H1 (cell line): Measurements from ENCODE around the gene NKAIN4. TPM values are rescaled to one million over a fixed set of nuclear protein-coding genes. Genes with fewer than 3 reads are reported as not detected.

Experiments
- CTCF ChIA-PET: fragments of 300-600 bp; sonication (Branson Sonifier 250); formaldehyde crosslinking; loops from one replicate; lab custom pipeline; 2021; ENCODE audit not compliant: partially characterized antibody; lab: Charles Lee
- POLR2A ChIA-PET: fragments of 300-600 bp; sonication (Branson Sonifier 250); formaldehyde crosslinking; loops from one replicate; lab custom pipeline; 2021; ENCODE audit warnings: inconsistent platforms; ENCODE audit not compliant: partially characterized antibody; lab: Charles Lee
- DNase-seq, 2 experiments: peaks; one replicate each; pipeline versions ENCODE4 v3.0.0 to v3.0.0-alpha.2; 2010 to 2022; ENCODE audit warnings: low spot score in 2 of 2, low read depth in 1 of 2, mixed read lengths in 1 of 2
- FAIRE-seq: peaks from 2 replicates; lab custom pipeline; 2011; peaks lifted over from hg19 to GRCh38; lab: Jason Lieb, UNC
- H2AFZ ChIP-seq: 2 replicates; pipeline ENCODE4 v1.8.1; 2012; ENCODE audit warnings: low read length, inconsistent platforms
- H2AK5ac ChIP-seq: 2 replicates; pipeline ENCODE4 v1.6.1; 2013; ENCODE audit warnings: low read depth, low read length
- H2BK120ac ChIP-seq: replicated peaks from 2 replicates; pipeline ENCODE3; 2013; ENCODE audit warnings: low read depth, low read length, inconsistent platforms
- H2BK12ac ChIP-seq: 2 replicates; pipeline ENCODE4 v1.6.1; 2013; ENCODE audit warnings: low read depth, low read length
- H2BK15ac ChIP-seq: 2 replicates; pipeline ENCODE4 v1.6.1; 2013; ENCODE audit warnings: low read length
- H2BK20ac ChIP-seq: 2 replicates; pipeline ENCODE4 v1.6.1; 2013; ENCODE audit warnings: low read length
- H2BK5ac ChIP-seq: 2 replicates; pipeline ENCODE4 v1.6.1; 2013; ENCODE audit warnings: low read depth, low read length
- H3K14ac ChIP-seq: 2 replicates; pipeline ENCODE4 v1.6.1; 2013; ENCODE audit warnings: inconsistent platforms; ENCODE audit not compliant: insufficient read length
- H3K18ac ChIP-seq: 2 replicates; pipeline ENCODE4 v1.6.1; 2013; ENCODE audit warnings: low read length; ENCODE audit errors: extremely low read depth
- H3K23ac ChIP-seq: 2 replicates; pipeline ENCODE4 v1.6.1; 2013; ENCODE audit warnings: inconsistent platforms; ENCODE audit not compliant: insufficient read length
- H3K23me2 ChIP-seq: 2 replicates; pipeline ENCODE4 v1.6.1; 2013; ENCODE audit warnings: low read depth, low read length
- H3K27ac ChIP-seq: 2 replicates; pipeline ENCODE4 v1.6.1; 2011; ENCODE audit warnings: low read depth, low read length, inconsistent platforms
- H3K27me3 ChIP-seq, 4 experiments: replicated peaks in 1 of 4; 1 replicate in 1 of 4; 2 replicates in 3 of 4; pipeline versions ENCODE4 v1.6.1 to v1.8.1; 2011 to 2013; ENCODE audit warnings: low read length in 3 of 4, mild to moderate bottlenecking in 3 of 4, inconsistent platforms in 2 of 4, mixed read lengths in 2 of 4, moderate library complexity in 1 of 4; ENCODE audit not compliant: control insufficient read depth in 3 of 4, insufficient read depth in 3 of 4; ENCODE audit errors: extremely low read depth in 1 of 4
- H3K36me3 ChIP-seq, 4 experiments: 2 replicates each; pipeline versions ENCODE4 v1.6.1 to v1.8.1; 2011 to 2013; ENCODE audit warnings: mild to moderate bottlenecking in 4 of 4, low read length in 3 of 4, moderate library complexity in 2 of 4, control low read depth in 1 of 4, inconsistent platforms in 1 of 4; ENCODE audit not compliant: insufficient read depth in 4 of 4, control insufficient read depth in 2 of 4
- H3K4ac ChIP-seq: replicated peaks from 2 replicates; pipeline ENCODE3; 2013; ENCODE audit warnings: low read length, low read depth, mixed read lengths, inconsistent platforms; ENCODE audit not compliant: insufficient read length
- H3K4me1 ChIP-seq, 4 experiments: replicated peaks in 1 of 4; 1 replicate in 1 of 4; 2 replicates in 3 of 4; pipeline versions ENCODE4 v1.6.1 to v1.8.1; 2011 to 2013; ENCODE audit warnings: low read length in 3 of 4, inconsistent platforms in 2 of 4, mixed read lengths in 1 of 4; ENCODE audit not compliant: insufficient read depth in 4 of 4, control insufficient read depth in 3 of 4
- H3K4me2 ChIP-seq, 2 experiments: 2 replicates each; pipeline versions ENCODE4 v1.6.1 to v1.8.1; 2011 to 2013; ENCODE audit warnings: low read depth in 2 of 2, low read length in 2 of 2, control low read depth in 1 of 2, inconsistent platforms in 1 of 2, mild to moderate bottlenecking in 1 of 2; ENCODE audit not compliant: insufficient read depth in 1 of 2
- H3K4me3 ChIP-seq, 4 experiments: fragments of 200-600, 300-600 bp in 1 of 4; sonication (generic), shearing (Covaris generic), sonication (Bioruptor Twin) in 1 of 4; 2 replicates each; pipeline versions ENCODE4 v1.5.1 to v1.8.1; 2011 to 2016; ENCODE audit warnings: low read length in 4 of 4, low read depth in 3 of 4, control low read depth in 2 of 4, inconsistent platforms in 2 of 4, mild to moderate bottlenecking in 2 of 4, mixed read lengths in 1 of 4, moderate library complexity in 1 of 4; ENCODE audit not compliant: insufficient read depth in 2 of 4; ENCODE audit errors: extremely low read depth in 1 of 4
- H3K56ac ChIP-seq: replicated peaks from 2 replicates; pipeline ENCODE3; 2013; ENCODE audit warnings: low read depth, mild to moderate bottlenecking, mixed read lengths, low read length, inconsistent platforms; ENCODE audit not compliant: insufficient read length
- H3K79me1 ChIP-seq: 2 replicates; pipeline ENCODE4 v1.6.1; 2013; ENCODE audit warnings: low read depth, low read length, control low read depth
- H3K79me2 ChIP-seq, 2 experiments: 2 replicates each; pipeline versions ENCODE4 v1.6.1 to v1.8.1; 2012 to 2013; ENCODE audit warnings: low read length in 2 of 2, mild to moderate bottlenecking in 2 of 2, inconsistent platforms in 1 of 2; ENCODE audit not compliant: insufficient read depth in 2 of 2, control insufficient read depth in 1 of 2
- H3K9ac ChIP-seq, 4 experiments: replicated peaks in 1 of 4; 1 replicate in 1 of 4; 2 replicates in 3 of 4; pipeline versions ENCODE4 v1.6.1 to v1.8.1; 2011 to 2013; ENCODE audit warnings: low read depth in 3 of 4, low read length in 3 of 4, control low read depth in 2 of 4, mild to moderate bottlenecking in 2 of 4, moderate library complexity in 2 of 4, inconsistent platforms in 1 of 4; ENCODE audit errors: extremely low read depth in 1 of 4
- H3K9me3 ChIP-seq, 2 experiments: 2 replicates each; pipeline versions ENCODE4 v1.6.1 to v1.8.1; 2012 to 2013; ENCODE audit warnings: mild to moderate bottlenecking in 2 of 2, moderate library complexity in 2 of 2, control low read depth in 1 of 2, inconsistent platforms in 1 of 2, low read depth in 1 of 2, low read length in 1 of 2, mixed read lengths in 1 of 2; ENCODE audit not compliant: insufficient read depth in 2 of 2
- H4K20me1 ChIP-seq, 2 experiments: replicated peaks in 1 of 2; 2 replicates each; pipeline versions ENCODE3 to v1.8.1; 2011 to 2013; ENCODE audit warnings: inconsistent platforms in 2 of 2, low read length in 2 of 2, mild to moderate bottlenecking in 1 of 2; ENCODE audit not compliant: insufficient read depth in 2 of 2, control insufficient read depth in 1 of 2
- H4K5ac ChIP-seq: 2 replicates; pipeline ENCODE4 v1.6.1; 2013; ENCODE audit warnings: low read length, low read depth, mixed read lengths, inconsistent platforms; ENCODE audit not compliant: insufficient read length
- H4K8ac ChIP-seq: 2 replicates; pipeline ENCODE4 v1.8.0; 2013; ENCODE audit warnings: mild to moderate bottlenecking, moderate library complexity, low read length, inconsistent platforms; ENCODE audit not compliant: insufficient read depth; ENCODE audit errors: extremely low read depth
- H4K91ac ChIP-seq: replicated peaks from 2 replicates; pipeline ENCODE3; 2013; ENCODE audit warnings: low read length, mixed read lengths, inconsistent platforms; ENCODE audit not compliant: insufficient read length
- JUND ChIP-seq: IDR thresholded peaks from 2 replicates; pipeline ENCODE4 v1.6.1; 2011; ENCODE audit warnings: mild to moderate bottlenecking, improper control_type of control experiment, low read length
- WGBS, 2 experiments: shearing (Covaris generic) in 1 of 2; methylation state at CpG; one replicate each; pipeline versions ENCODE4 v1.1.6 to v1.1.7; 2013 to 2015; ENCODE audit warnings: low lambda C conversion rate in 2 of 2, mixed read lengths in 2 of 2, inconsistent platforms in 1 of 2, low coverage in 1 of 2, missing lambda C conversion rate in 1 of 2; ENCODE audit not compliant: insufficient replicate concordance in 2 of 2, insufficient coverage in 1 of 2, insufficient read length in 1 of 2; ENCODE audit errors: extremely low coverage in 1 of 2, missing lambda C conversion rate in 1 of 2; 5-methylcytosine and 5-hydroxymethylcytosine counted together
- polyA plus RNA-seq, 7 experiments: library from polyadenylated mRNA; depleted of rRNA in 3 of 7; stranded (reverse) in 5 of 7; unstranded in 2 of 7; fragments of >200 nt in 5 of 7; fragments of 200-250 nt in 2 of 7; gene quantifications; 1 replicate in 5 of 7; 2 replicates in 1 of 7; 4 replicates in 1 of 7; pipeline versions ENCODE4 v1.2.1 to v1.2.3, GENCODE V29; 2011 to 2013; ENCODE audit warnings: missing spikeins in 2 of 7, mixed read lengths in 2 of 7
- total RNA-seq: library from RNA; stranded (reverse); fragmentation: NEBNext Ultra II Directional; extraction: Animal tissue kit (Norgen Biotek cat#: 25700); gene quantifications from 2 replicates; pipeline ENCODE4 v1.2.1, GENCODE V29; 2021

Gene NKAIN4
- total and polyA plus RNA-seq, 2 of the 8 experiments (the other 6 are each of a cell fraction or from before 2014, with no cell fraction given): 6.9 to 17.0 TPM

DNA sequence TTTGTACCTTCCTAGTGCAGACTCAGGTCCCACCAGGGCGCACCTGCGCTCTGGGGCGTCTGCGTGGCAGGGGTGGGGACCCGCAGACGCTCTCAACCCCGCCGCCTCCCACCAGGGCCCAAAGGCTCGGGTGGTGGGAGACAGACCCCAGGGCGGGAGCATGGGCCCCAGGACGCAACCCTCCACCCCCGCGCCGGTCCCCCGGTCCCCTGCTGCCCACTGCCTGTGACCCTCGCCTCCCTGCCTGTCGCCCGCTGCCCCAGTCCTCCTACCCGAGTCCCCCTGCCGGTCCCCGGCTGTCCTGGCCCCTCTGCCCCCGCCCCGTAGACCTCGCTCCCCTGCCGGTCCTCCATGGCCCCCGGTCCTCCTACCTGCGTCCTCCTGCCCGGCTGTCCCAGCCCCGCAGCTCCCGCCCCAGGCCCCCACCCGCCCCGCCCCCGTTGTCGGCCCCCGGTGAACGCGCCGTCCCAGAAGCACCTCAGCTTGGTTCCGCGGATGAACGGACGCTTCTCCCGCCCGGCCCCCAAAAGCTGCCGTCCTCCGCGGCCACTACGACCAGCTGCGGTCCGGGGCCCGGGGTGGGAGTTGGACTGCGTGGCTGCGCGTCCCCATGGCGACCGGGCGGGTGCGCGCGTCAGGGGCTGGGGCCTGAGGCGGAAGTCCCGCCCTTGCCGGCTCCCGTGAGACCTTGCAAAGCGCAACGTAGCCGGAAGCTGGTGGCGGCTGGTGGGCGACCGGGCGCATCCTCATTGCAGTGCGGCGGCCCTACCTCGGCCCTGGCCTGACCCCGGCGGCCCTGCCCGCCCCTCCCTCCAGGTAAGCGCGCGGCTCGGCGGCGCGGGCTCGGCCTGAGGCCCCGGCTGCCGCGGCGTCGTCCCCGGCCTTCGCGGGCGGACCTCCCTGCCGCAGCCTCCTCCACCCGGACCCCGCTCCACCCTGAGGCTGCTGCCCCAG, 18.1 kb upstream of the NKAIN4 start, which contains the start of gene ARFGAP1:
TSS of gene ARFGAP1 (plus strand) at position 709 of the 954 bp plus-strand sequence. CDS start 2,768 bp downstream, outside the sequence.
- Histone ChIP-seq H3K4me1 (peaks cover 0 to 7% (median 1%) of the 10 kb centered on the region in 4 experiments; a peak in 5 of 7 replicates), H3K4me2 (peak within 1 kb of the TSS; percentile 69 to 83), H3K23me2 (peaks cover under 1% of the 10 kb centered on the region; the same call in 1 of the 2 replicates), H3K9ac (peak within 1 kb of the TSS; percentile 66 to 88 (median 76)), H3K4me3 (peak within 1 kb of the TSS; percentile 66 to 95 (median 87)), H3K27ac (no peak within 1 kb of the TSS; the same call in 1 of the 2 replicates), H2AK5ac (no peak within 1 kb of the TSS; the same call in 1 of the 2 replicates), H3K14ac (no peak within 1 kb of the TSS), H4K91ac (no peak within 1 kb of the TSS), H4K5ac (no peak within 1 kb of the TSS), H3K56ac (no peak within 1 kb of the TSS), H4K20me1 (peaks cover 13 to 24% of the 10 kb centered on the region in 2 experiments), H2BK120ac (no peak within 1 kb of the TSS), H3K23ac (no peak within 1 kb of the TSS), H3K79me2 (peaks cover 17 to 39% of the 10 kb centered on the region in 2 experiments), H3K36me3 (peaks cover 0 to 14% (median 7%) of the 10 kb centered on the region in 4 experiments; a peak in 5 of 8 replicates), H3K9me3 (no peaks in the 10 kb centered on the region), H2BK20ac (no peak within 1 kb of the TSS), H2BK15ac (no peak within 1 kb of the TSS), H2BK12ac (no peak within 1 kb of the TSS), H3K4ac (no peak within 1 kb of the TSS), H3K79me1 (peaks cover 10% of the 10 kb centered on the region), H2AFZ (no peak within 1 kb of the TSS), H3K27me3 (peaks cover 0 to 2% (median 0%) of the 10 kb centered on the region in 4 experiments; a peak in 1 of 7 replicates), H4K8ac (peak within 1 kb of the TSS; percentile 90), H3K18ac (no peak within 1 kb of the TSS), H2BK5ac (no peak within 1 kb of the TSS; the same call in 1 of the 2 replicates)
- ChIA-PET CTCF (interaction anchor here (0.8 to 11.0 kb wide), 11 partner anchors 8 to 57 kb away, joined by 3 to 63 read pairs (median 5); partner anchors contain the start of gene COL20A1), POLR2A (interaction anchor here (0.7 to 3.6 kb wide), 7 partner anchors 8 to 25 kb away, joined by 3 to 12 read pairs (median 4); partner anchors contain the start of gene NKAIN4)
- FAIRE-seq (no peak), DNase-seq (peak in 1 of 2 experiments; percentile 93)
- WGBS, 2 experiments: 13% methylated on average over 8 of the region's 97 CpGs; no CpG with 5 or more reads in 1 of the 2 experiments
- TF ChIP-seq JUND: no peak
